ENCODE results near the gene KY.

- TF ChIP-seq POLR2A (IDR thresholded peaks at IDR 0.05; ENCODE audit: low read depth, low read length) (no peak), POLR2AphosphoS5 (IDR thresholded peaks at IDR 0.05; ENCODE audit: low read depth, low read length) (no peak)
Observed at GRCh38 chr3:134614955-134615354, 35.9 kb downstream of the KY start.
